ENCODE measurements around the gene PCSK2. TPM values are rescaled to one million over a fixed set of nuclear protein-coding genes. Genes with fewer than 3 reads are reported as not detected.

PCSK2 gene
- polyA plus RNA-seq, 1 donor = 2.8 TPM

DNA sequence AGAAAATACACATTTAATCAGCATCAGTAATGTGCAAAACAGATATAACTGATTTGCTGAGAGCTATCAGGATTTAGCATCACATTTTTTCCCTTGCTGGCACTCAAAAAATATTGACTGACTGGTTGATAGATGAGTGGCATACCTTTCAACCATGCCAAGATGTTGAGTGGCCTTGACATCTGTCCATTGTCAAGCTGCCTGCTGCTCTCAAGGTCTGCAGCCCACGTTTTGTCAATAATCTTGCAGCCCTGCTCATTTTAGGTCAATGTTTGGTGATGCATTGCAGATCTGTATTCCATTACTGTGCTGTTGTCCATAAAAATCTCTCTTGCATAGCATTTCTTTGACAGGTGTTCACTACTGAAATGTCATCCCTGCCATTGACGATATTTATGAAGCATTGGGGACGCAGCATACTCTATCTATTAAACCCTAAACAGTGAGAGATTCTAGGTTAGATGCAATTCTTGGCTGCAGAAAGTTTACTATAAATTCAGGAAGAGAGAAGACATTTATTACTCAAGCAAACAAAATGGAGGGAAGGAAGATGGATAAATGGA is 192.7 kb downstream of the PCSK2 start:
- no peaks in the 10 kb centered on the region for H3K9me3 ChIP-seq (ENCODE audit: control insufficient read depth, low read depth, low read length)
- no peak for DNase-seq
- no peaks in the 10 kb centered on the region for H3K4me1 ChIP-seq (ENCODE audit: control insufficient read depth, insufficient read depth, low read length)
- no peak overlapping the region for H3K4me3 ChIP-seq (ENCODE audit: low read length)
- H3K36me3 ChIP-seq (ENCODE audit: control insufficient read depth, insufficient read depth, low read length) = no peaks in the 10 kb centered on the region
- no peak overlapping the region for H3K27ac ChIP-seq (ENCODE audit: low read length)
- WGBS (ENCODE audit: insufficient coverage, low lambda C conversion rate) = no CpG with 5 or more reads among the region's 3 CpGs
- H3K27me3 ChIP-seq (ENCODE audit: control insufficient read depth, insufficient read depth, low read length) = peaks cover 2% of the 10 kb centered on the region

DNA sequence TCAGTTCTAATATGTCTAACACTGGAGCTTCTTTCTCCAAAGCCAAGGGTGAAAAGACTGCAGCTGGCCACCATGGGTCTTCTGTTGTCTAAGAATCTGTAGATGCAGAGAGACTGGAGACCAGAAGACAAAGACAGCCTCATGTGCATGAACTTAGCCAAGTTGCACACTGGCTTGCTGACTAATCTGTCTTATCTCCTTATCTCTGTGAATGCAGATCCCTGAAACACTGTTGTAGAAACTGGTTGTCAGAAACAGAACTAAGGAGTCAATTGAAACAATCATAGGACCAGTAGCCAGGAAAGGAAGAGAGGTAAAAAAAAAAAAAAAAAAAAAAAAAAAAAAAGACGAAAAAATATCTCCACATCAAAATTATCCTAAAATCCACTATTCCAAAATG is 194.7 kb downstream of the PCSK2 start:
- Histone ChIP-seq H3K27ac (ENCODE audit: low read length) (no peak overlapping the region), H3K9me3 (ENCODE audit: control insufficient read depth, low read depth, low read length) (no peaks in the 10 kb centered on the region), H3K27me3 (ENCODE audit: control insufficient read depth, insufficient read depth, low read length) (peaks cover 2% of the 10 kb centered on the region), H3K4me3 (ENCODE audit: low read length) (no peak overlapping the region), H3K4me1 (ENCODE audit: control insufficient read depth, insufficient read depth, low read length) (no peaks in the 10 kb centered on the region), H3K36me3 (ENCODE audit: control insufficient read depth, insufficient read depth, low read length) (no peaks in the 10 kb centered on the region)
- WGBS (ENCODE audit: insufficient coverage, low lambda C conversion rate) = no CpG with 5 or more reads among the region's 1 CpG
- DNase-seq = no peak

DNA sequence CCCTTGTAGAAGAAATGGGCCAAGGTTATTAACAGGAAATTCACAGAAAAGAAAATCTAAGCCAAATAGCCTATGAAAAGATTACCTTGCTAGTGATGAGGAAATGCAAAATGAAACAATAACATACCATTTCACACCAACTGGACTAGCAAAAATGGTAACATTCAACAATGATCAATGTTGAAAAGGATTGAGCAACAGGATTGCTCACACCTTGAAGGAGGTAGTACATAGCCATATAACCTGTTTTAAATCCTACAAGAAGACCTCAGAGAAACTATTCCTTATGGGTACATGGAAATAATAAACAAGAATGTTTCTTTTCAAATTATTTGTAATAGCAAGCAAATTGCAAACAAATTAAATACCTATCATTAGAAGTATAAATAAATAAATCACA is 196.9 kb downstream of the PCSK2 start:
- H3K4me3 ChIP-seq (ENCODE audit: low read length) = no peak overlapping the region

DNA sequence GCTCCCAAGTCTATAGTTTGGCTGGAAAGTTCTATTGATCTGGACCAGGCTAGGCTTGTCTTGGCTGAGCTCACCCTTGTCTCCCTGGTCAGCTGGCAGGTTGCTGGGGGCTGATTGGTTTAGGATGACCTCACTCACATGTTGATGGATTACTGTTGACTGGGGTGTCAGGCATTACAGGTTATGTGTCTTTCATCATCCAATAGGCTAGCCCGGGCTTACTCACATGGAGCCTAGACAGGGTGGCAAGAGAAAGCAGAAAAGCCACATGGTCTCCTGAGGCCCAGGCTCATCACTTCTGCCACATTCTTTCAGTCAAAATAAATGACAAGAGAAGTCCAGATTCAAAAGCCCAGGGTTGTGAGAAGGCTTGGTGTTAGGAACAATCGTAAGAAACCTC is 200.8 kb downstream of the PCSK2 start:
- Histone ChIP-seq H3K4me1 (ENCODE audit: control insufficient read depth, insufficient read depth, low read length) (no peaks in the 10 kb centered on the region), H3K27me3 (ENCODE audit: control insufficient read depth, insufficient read depth, low read length) (peaks cover 4% of the 10 kb centered on the region), H3K36me3 (ENCODE audit: control insufficient read depth, insufficient read depth, low read length) (no peaks in the 10 kb centered on the region), H3K4me3 (ENCODE audit: low read length) (no peak overlapping the region), H3K9me3 (ENCODE audit: control insufficient read depth, low read depth, low read length) (no peaks in the 10 kb centered on the region), H3K27ac (ENCODE audit: low read length) (no peak overlapping the region)
- no peak for DNase-seq
- WGBS (ENCODE audit: insufficient coverage, low lambda C conversion rate) = 83% methylated on average over 1 of the region's 2 CpGs

More for the DNA sequence above, 196.9 kb downstream of the PCSK2 start:
- Histone ChIP-seq H3K4me1 (ENCODE audit: control insufficient read depth, insufficient read depth, low read length) (no peaks in the 10 kb centered on the region), H3K27ac (ENCODE audit: low read length) (no peak overlapping the region), H3K27me3 (ENCODE audit: control insufficient read depth, insufficient read depth, low read length) (no peaks in the 10 kb centered on the region), H3K9me3 (ENCODE audit: control insufficient read depth, low read depth, low read length) (no peaks in the 10 kb centered on the region), H3K36me3 (ENCODE audit: control insufficient read depth, insufficient read depth, low read length) (no peaks in the 10 kb centered on the region)
- no peak for DNase-seq

DNA sequence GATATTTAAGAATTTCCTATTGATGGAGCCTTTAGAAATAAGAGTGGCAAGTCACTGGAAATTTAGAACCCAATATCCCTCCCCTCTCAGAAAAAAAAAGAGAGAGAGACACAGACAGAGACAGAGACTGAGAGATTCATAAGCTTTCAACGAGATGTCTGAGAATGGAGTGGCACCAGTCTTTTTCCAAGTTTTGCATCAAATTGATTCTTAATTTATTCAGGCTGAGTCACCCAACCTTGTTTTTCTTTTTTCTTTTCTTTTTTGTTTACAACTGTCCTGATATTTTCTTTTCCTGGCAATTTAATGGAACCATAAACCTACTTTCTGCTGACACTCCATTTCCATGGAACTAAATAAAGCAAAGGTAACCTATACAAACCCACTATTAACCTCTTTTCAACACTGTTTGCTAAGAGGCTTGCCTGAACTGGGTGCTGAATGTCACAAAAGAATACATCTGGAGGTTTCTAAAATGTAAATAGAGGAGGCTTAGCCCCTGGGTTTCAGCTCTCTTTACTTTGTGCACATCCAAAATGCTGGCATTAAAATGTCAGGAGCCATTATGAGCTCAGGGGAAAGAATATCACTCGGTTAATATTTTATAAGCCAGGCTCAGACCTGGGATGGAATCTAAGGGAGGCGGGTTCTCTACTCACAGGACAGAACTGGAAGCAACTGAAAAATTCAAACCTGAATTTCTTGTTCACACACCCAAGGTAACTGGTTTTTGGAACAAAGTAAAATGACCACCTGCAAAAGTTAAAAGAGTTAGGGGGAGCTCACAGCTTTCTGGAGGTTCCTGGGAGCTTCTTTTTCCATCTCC is 203.5 kb downstream of the PCSK2 start:
- peaks cover 8% of the 10 kb centered on the region for H3K27me3 ChIP-seq (ENCODE audit: control insufficient read depth, insufficient read depth, low read length)
- H3K9me3 ChIP-seq (ENCODE audit: control insufficient read depth, low read depth, low read length) = no peaks in the 10 kb centered on the region
- WGBS (ENCODE audit: insufficient coverage, low lambda C conversion rate) = 63% methylated on average over 1 of the region's 3 CpGs
- no peak overlapping the region for H3K4me3 ChIP-seq (ENCODE audit: low read length)
- DNase-seq = no peak
- no peaks in the 10 kb centered on the region for H3K36me3 ChIP-seq (ENCODE audit: control insufficient read depth, insufficient read depth, low read length)
- H3K4me1 ChIP-seq (ENCODE audit: control insufficient read depth, insufficient read depth, low read length) = no peaks in the 10 kb centered on the region
- no peak overlapping the region for H3K27ac ChIP-seq (ENCODE audit: low read length)

DNA sequence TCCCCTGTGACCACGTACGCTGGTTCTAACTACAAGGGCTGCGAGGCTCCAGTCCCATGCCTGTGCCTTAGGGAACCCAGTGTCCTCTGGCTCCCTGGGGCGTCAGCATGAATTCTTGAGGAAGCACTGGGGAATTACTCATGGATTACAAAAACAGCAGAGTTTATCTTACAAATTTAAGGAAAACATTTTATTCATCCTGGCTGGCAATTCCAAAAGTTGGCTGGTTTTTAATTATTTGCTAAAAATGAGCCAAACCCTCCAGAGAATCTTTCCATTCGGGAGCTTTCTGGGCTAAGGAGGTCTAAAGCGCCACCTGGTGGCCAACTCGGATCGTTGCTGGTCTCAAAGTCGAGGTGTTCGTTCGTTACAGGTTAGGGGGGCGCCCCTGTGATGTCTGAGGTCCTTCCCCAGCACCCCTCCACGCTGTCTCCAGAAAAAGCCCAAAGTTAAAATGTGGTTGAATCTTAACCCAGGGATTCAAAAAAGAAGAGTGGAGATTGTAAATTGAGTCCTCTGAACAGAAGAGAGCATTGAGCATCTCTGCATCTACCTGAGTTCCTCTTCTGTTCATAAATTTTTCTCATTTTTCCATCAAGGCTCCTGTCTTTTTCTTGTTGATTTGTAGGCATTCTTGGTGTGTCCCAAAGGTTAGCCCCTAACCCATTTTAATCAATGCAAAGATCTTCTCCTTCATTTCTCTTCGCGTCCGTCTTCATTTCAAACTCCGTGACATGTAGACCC is 205.0 kb downstream of the PCSK2 start:
- no peaks in the 10 kb centered on the region for H3K9me3 ChIP-seq (ENCODE audit: control insufficient read depth, low read depth, low read length)
- DNase-seq = peak; percentile 20
- H3K27me3 ChIP-seq (ENCODE audit: control insufficient read depth, insufficient read depth, low read length) = peaks cover 8% of the 10 kb centered on the region
- no peak overlapping the region for H3K4me3 ChIP-seq (ENCODE audit: low read length)
- no peak overlapping the region for H3K27ac ChIP-seq (ENCODE audit: low read length)
- H3K36me3 ChIP-seq (ENCODE audit: control insufficient read depth, insufficient read depth, low read length) = no peaks in the 10 kb centered on the region
- no peaks in the 10 kb centered on the region for H3K4me1 ChIP-seq (ENCODE audit: control insufficient read depth, insufficient read depth, low read length)
- WGBS (ENCODE audit: insufficient coverage, low lambda C conversion rate) = 95% methylated on average over 4 of the region's 17 CpGs

DNA sequence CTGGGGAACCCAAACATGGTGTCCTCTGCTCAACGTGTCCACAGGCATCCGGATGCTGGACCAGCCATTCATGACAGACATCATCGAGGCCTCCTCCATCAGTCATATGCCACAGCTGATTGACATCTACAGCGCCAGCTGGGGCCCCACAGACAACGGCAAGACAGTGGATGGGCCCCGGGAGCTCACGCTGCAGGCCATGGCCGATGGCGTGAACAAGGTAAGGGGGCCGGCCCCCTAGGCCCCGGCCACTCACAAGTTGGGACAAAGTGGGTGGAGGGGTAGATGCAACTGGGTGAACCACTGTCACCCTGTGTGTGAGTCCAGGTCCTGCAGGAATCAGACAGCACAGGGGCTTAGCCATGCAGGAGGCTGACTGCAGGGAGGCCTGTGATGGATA is 209.8 kb downstream of the PCSK2 start:
- H3K9me3 ChIP-seq (ENCODE audit: control insufficient read depth, low read depth, low read length) = no peaks in the 10 kb centered on the region
- no peak overlapping the region for H3K27ac ChIP-seq (ENCODE audit: low read length)
- no peaks in the 10 kb centered on the region for H3K4me1 ChIP-seq (ENCODE audit: control insufficient read depth, insufficient read depth, low read length)
- H3K4me3 ChIP-seq (ENCODE audit: low read length) = no peak overlapping the region
- WGBS (ENCODE audit: insufficient coverage, low lambda C conversion rate) = no CpG with 5 or more reads among the region's 11 CpGs
- H3K36me3 ChIP-seq (ENCODE audit: control insufficient read depth, insufficient read depth, low read length) = no peaks in the 10 kb centered on the region
- no peak for DNase-seq
- H3K27me3 ChIP-seq (ENCODE audit: control insufficient read depth, insufficient read depth, low read length) = peaks cover 5% of the 10 kb centered on the region

DNA sequence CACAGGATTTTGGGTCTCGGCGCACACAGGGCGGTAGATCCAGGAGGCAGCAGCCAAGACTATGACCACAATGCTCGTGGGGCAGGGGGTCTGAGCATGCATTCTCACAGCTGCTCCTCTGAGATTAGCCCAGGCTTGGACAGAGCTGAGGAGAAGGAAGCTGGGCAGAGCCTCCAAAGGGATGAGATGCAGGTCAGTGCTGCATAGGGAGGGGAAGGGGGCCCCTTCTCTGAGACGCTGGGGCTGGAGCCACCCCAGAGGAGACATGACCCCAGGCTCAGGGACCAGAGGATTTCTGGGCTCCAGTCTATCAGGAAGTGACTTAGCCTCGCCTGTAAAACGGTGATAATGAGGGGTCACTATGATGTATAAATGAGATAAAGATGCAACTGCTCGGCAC is 210.4 kb downstream of the PCSK2 start:
- Histone ChIP-seq H3K36me3 (ENCODE audit: control insufficient read depth, insufficient read depth, low read length) (no peaks in the 10 kb centered on the region), H3K27ac (ENCODE audit: low read length) (no peak overlapping the region), H3K9me3 (ENCODE audit: control insufficient read depth, low read depth, low read length) (no peaks in the 10 kb centered on the region), H3K27me3 (ENCODE audit: control insufficient read depth, insufficient read depth, low read length) (peaks cover 5% of the 10 kb centered on the region), H3K4me3 (ENCODE audit: low read length) (no peak overlapping the region), H3K4me1 (ENCODE audit: control insufficient read depth, insufficient read depth, low read length) (no peaks in the 10 kb centered on the region)
- WGBS (ENCODE audit: insufficient coverage, low lambda C conversion rate) = no CpG with 5 or more reads among the region's 8 CpGs
- no peak for DNase-seq

DNA sequence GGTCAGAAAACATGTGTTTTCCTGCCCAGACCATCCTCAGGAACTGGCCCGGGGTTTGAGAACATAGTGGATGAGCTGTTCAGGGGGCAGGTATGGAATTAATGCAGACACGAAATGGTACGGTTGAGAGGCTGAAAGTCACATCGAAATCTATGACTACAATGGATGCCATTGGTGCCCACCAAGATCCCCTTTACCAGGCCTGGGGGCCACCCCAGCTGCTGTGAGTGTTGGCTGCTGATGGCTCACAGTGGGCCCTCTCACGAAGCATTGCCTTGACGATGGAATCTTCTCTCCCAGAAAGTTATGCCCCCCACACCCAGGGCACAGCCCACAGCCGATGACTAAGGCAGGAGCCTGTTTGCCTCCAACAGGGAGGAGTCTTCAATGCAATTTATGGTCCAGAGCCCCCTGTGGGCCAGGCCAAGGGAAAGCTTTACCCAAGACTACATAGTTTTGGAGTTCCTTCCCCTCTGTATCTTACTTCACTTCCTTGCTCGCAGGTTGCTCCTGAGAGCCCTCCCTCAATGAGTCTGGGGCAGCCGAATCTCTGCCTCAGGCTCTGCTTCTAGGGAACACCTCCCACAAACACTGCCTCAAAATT is 211.7 kb downstream of the PCSK2 start:
- no peak for DNase-seq
- H3K27me3 ChIP-seq (ENCODE audit: control insufficient read depth, insufficient read depth, low read length) = no peaks in the 10 kb centered on the region
- WGBS (ENCODE audit: insufficient coverage, low lambda C conversion rate) = no CpG with 5 or more reads among the region's 9 CpGs

DNA sequence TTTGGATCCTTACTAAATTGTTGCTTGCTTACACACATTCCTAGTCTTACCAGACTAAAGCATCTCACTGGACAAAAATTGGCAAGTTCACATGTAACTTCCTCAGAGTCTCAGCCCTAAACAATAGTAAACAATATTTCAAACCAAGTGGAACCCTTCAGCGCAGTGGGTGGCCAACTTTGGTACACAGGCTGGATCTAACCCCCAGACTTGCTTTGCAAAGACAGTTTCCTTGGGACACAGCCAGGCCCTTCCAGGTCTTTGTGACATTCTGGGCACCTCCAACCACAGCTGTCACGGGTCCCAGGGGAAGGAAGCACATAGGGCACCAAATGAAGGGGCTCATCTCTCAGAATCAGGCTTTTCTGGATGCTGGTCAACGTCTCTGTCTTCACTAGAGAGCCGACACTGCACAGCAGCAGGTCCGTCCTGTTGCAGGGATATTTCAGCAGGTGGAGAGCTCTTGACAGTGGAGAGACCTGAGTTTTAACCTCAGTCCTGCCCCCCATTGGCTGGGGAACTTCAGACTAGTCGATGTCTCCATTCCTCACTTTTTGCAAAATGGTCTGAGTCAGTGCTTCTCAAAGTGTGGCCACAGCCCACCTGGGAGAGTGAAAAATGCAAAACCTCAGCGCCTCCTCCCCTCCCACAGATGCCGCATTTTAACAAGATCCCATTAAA is 212.9 kb downstream of the PCSK2 start:
- H3K36me3 ChIP-seq (ENCODE audit: control insufficient read depth, insufficient read depth, low read length) = no peaks in the 10 kb centered on the region

More for the DNA sequence above, 211.7 kb downstream of the PCSK2 start:
- Histone ChIP-seq H3K36me3 (ENCODE audit: control insufficient read depth, insufficient read depth, low read length) (no peaks in the 10 kb centered on the region), H3K9me3 (ENCODE audit: control insufficient read depth, low read depth, low read length) (no peaks in the 10 kb centered on the region), H3K4me3 (ENCODE audit: low read length) (no peak overlapping the region), H3K27ac (ENCODE audit: low read length) (no peak overlapping the region), H3K4me1 (ENCODE audit: control insufficient read depth, insufficient read depth, low read length) (no peaks in the 10 kb centered on the region)

More for the DNA sequence above, 212.9 kb downstream of the PCSK2 start:
- H3K27ac ChIP-seq (ENCODE audit: low read length) = no peak overlapping the region
- H3K4me1 ChIP-seq (ENCODE audit: control insufficient read depth, insufficient read depth, low read length) = no peaks in the 10 kb centered on the region
- WGBS (ENCODE audit: insufficient coverage, low lambda C conversion rate) = no CpG with 5 or more reads among the region's 8 CpGs
- peaks cover 1% of the 10 kb centered on the region for H3K27me3 ChIP-seq (ENCODE audit: control insufficient read depth, insufficient read depth, low read length)
- DNase-seq = no peak
- no peak overlapping the region for H3K4me3 ChIP-seq (ENCODE audit: low read length)
- no peaks in the 10 kb centered on the region for H3K9me3 ChIP-seq (ENCODE audit: control insufficient read depth, low read depth, low read length)

All from large intestine (tissue), 3 donors.